H1 (cell line): ENCODE measurements around the gene C15orf61. TPM values are rescaled to one million over a fixed set of nuclear protein-coding genes. Genes with fewer than 3 reads are reported as not detected.

ENCODE experiments used
- CTCF ChIA-PET: fragments of 300-600 bp; sonication (Branson Sonifier 250); formaldehyde crosslinking; loops from one replicate; lab custom pipeline; 2021; ENCODE audit not compliant: partially characterized antibody; lab: Charles Lee
- POLR2A ChIA-PET: fragments of 300-600 bp; sonication (Branson Sonifier 250); formaldehyde crosslinking; loops from one replicate; lab custom pipeline; 2021; ENCODE audit warnings: inconsistent platforms; ENCODE audit not compliant: partially characterized antibody; lab: Charles Lee
- DNase-seq, 2 experiments: peaks; one replicate each; pipeline versions ENCODE4 v3.0.0 to v3.0.0-alpha.2; 2010 to 2022; ENCODE audit warnings: low spot score in 2 of 2, low read depth in 1 of 2, mixed read lengths in 1 of 2
- FAIRE-seq: peaks from 2 replicates; lab custom pipeline; 2011; peaks lifted over from hg19 to GRCh38; lab: Jason Lieb, UNC
- H2AFZ ChIP-seq: 2 replicates; pipeline ENCODE4 v1.8.1; 2012; ENCODE audit warnings: low read length, inconsistent platforms
- H2AK5ac ChIP-seq: 2 replicates; pipeline ENCODE4 v1.6.1; 2013; ENCODE audit warnings: low read depth, low read length
- H2BK120ac ChIP-seq: replicated peaks from 2 replicates; pipeline ENCODE3; 2013; ENCODE audit warnings: low read depth, low read length, inconsistent platforms
- H2BK12ac ChIP-seq: 2 replicates; pipeline ENCODE4 v1.6.1; 2013; ENCODE audit warnings: low read depth, low read length
- H2BK15ac ChIP-seq: 2 replicates; pipeline ENCODE4 v1.6.1; 2013; ENCODE audit warnings: low read length
- H2BK20ac ChIP-seq: 2 replicates; pipeline ENCODE4 v1.6.1; 2013; ENCODE audit warnings: low read length
- H2BK5ac ChIP-seq: 2 replicates; pipeline ENCODE4 v1.6.1; 2013; ENCODE audit warnings: low read depth, low read length
- H3K14ac ChIP-seq: 2 replicates; pipeline ENCODE4 v1.6.1; 2013; ENCODE audit warnings: inconsistent platforms; ENCODE audit not compliant: insufficient read length
- H3K18ac ChIP-seq: 2 replicates; pipeline ENCODE4 v1.6.1; 2013; ENCODE audit warnings: low read length; ENCODE audit errors: extremely low read depth
- H3K23ac ChIP-seq: 2 replicates; pipeline ENCODE4 v1.6.1; 2013; ENCODE audit warnings: inconsistent platforms; ENCODE audit not compliant: insufficient read length
- H3K23me2 ChIP-seq: 2 replicates; pipeline ENCODE4 v1.6.1; 2013; ENCODE audit warnings: low read depth, low read length
- H3K27ac ChIP-seq: 2 replicates; pipeline ENCODE4 v1.6.1; 2011; ENCODE audit warnings: low read depth, low read length, inconsistent platforms
- H3K27me3 ChIP-seq, 4 experiments: replicated peaks in 1 of 4; 1 replicate in 1 of 4; 2 replicates in 3 of 4; pipeline versions ENCODE4 v1.6.1 to v1.8.1; 2011 to 2013; ENCODE audit warnings: low read length in 3 of 4, mild to moderate bottlenecking in 3 of 4, inconsistent platforms in 2 of 4, mixed read lengths in 2 of 4, moderate library complexity in 1 of 4; ENCODE audit not compliant: control insufficient read depth in 3 of 4, insufficient read depth in 3 of 4; ENCODE audit errors: extremely low read depth in 1 of 4
- H3K36me3 ChIP-seq, 4 experiments: 2 replicates each; pipeline versions ENCODE4 v1.6.1 to v1.8.1; 2011 to 2013; ENCODE audit warnings: mild to moderate bottlenecking in 4 of 4, low read length in 3 of 4, moderate library complexity in 2 of 4, control low read depth in 1 of 4, inconsistent platforms in 1 of 4; ENCODE audit not compliant: insufficient read depth in 4 of 4, control insufficient read depth in 2 of 4
- H3K4ac ChIP-seq: replicated peaks from 2 replicates; pipeline ENCODE3; 2013; ENCODE audit warnings: low read length, low read depth, mixed read lengths, inconsistent platforms; ENCODE audit not compliant: insufficient read length
- H3K4me1 ChIP-seq, 4 experiments: replicated peaks in 1 of 4; 1 replicate in 1 of 4; 2 replicates in 3 of 4; pipeline versions ENCODE4 v1.6.1 to v1.8.1; 2011 to 2013; ENCODE audit warnings: low read length in 3 of 4, inconsistent platforms in 2 of 4, mixed read lengths in 1 of 4; ENCODE audit not compliant: insufficient read depth in 4 of 4, control insufficient read depth in 3 of 4
- H3K4me2 ChIP-seq, 2 experiments: 2 replicates each; pipeline versions ENCODE4 v1.6.1 to v1.8.1; 2011 to 2013; ENCODE audit warnings: low read depth in 2 of 2, low read length in 2 of 2, control low read depth in 1 of 2, inconsistent platforms in 1 of 2, mild to moderate bottlenecking in 1 of 2; ENCODE audit not compliant: insufficient read depth in 1 of 2
- H3K4me3 ChIP-seq, 4 experiments: fragments of 200-600, 300-600 bp in 1 of 4; sonication (generic), shearing (Covaris generic), sonication (Bioruptor Twin) in 1 of 4; 2 replicates each; pipeline versions ENCODE4 v1.5.1 to v1.8.1; 2011 to 2016; ENCODE audit warnings: low read length in 4 of 4, low read depth in 3 of 4, control low read depth in 2 of 4, inconsistent platforms in 2 of 4, mild to moderate bottlenecking in 2 of 4, mixed read lengths in 1 of 4, moderate library complexity in 1 of 4; ENCODE audit not compliant: insufficient read depth in 2 of 4; ENCODE audit errors: extremely low read depth in 1 of 4
- H3K56ac ChIP-seq: replicated peaks from 2 replicates; pipeline ENCODE3; 2013; ENCODE audit warnings: low read depth, mild to moderate bottlenecking, mixed read lengths, low read length, inconsistent platforms; ENCODE audit not compliant: insufficient read length
- H3K79me1 ChIP-seq: 2 replicates; pipeline ENCODE4 v1.6.1; 2013; ENCODE audit warnings: low read depth, low read length, control low read depth
- H3K79me2 ChIP-seq, 2 experiments: 2 replicates each; pipeline versions ENCODE4 v1.6.1 to v1.8.1; 2012 to 2013; ENCODE audit warnings: low read length in 2 of 2, mild to moderate bottlenecking in 2 of 2, inconsistent platforms in 1 of 2; ENCODE audit not compliant: insufficient read depth in 2 of 2, control insufficient read depth in 1 of 2
- H3K9ac ChIP-seq, 4 experiments: replicated peaks in 1 of 4; 1 replicate in 1 of 4; 2 replicates in 3 of 4; pipeline versions ENCODE4 v1.6.1 to v1.8.1; 2011 to 2013; ENCODE audit warnings: low read depth in 3 of 4, low read length in 3 of 4, control low read depth in 2 of 4, mild to moderate bottlenecking in 2 of 4, moderate library complexity in 2 of 4, inconsistent platforms in 1 of 4; ENCODE audit errors: extremely low read depth in 1 of 4
- H3K9me3 ChIP-seq, 2 experiments: 2 replicates each; pipeline versions ENCODE4 v1.6.1 to v1.8.1; 2012 to 2013; ENCODE audit warnings: mild to moderate bottlenecking in 2 of 2, moderate library complexity in 2 of 2, control low read depth in 1 of 2, inconsistent platforms in 1 of 2, low read depth in 1 of 2, low read length in 1 of 2, mixed read lengths in 1 of 2; ENCODE audit not compliant: insufficient read depth in 2 of 2
- H4K20me1 ChIP-seq, 2 experiments: replicated peaks in 1 of 2; 2 replicates each; pipeline versions ENCODE3 to v1.8.1; 2011 to 2013; ENCODE audit warnings: inconsistent platforms in 2 of 2, low read length in 2 of 2, mild to moderate bottlenecking in 1 of 2; ENCODE audit not compliant: insufficient read depth in 2 of 2, control insufficient read depth in 1 of 2
- H4K5ac ChIP-seq: 2 replicates; pipeline ENCODE4 v1.6.1; 2013; ENCODE audit warnings: low read length, low read depth, mixed read lengths, inconsistent platforms; ENCODE audit not compliant: insufficient read length
- H4K8ac ChIP-seq: 2 replicates; pipeline ENCODE4 v1.8.0; 2013; ENCODE audit warnings: mild to moderate bottlenecking, moderate library complexity, low read length, inconsistent platforms; ENCODE audit not compliant: insufficient read depth; ENCODE audit errors: extremely low read depth
- H4K91ac ChIP-seq: replicated peaks from 2 replicates; pipeline ENCODE3; 2013; ENCODE audit warnings: low read length, mixed read lengths, inconsistent platforms; ENCODE audit not compliant: insufficient read length
- BACH1 ChIP-seq: IDR thresholded peaks from 2 replicates; pipeline ENCODE4 v1.6.1; 2012; ENCODE audit warnings: low read length, improper control_type of control experiment
- NANOG ChIP-seq: IDR thresholded peaks from 2 replicates; pipeline ENCODE4 v1.6.1; 2011; ENCODE audit warnings: low read length, low read depth, mild to moderate bottlenecking, inconsistent platforms; ENCODE audit not compliant: insufficient read depth, poor library complexity, severe bottlenecking
- TCF12 ChIP-seq: IDR thresholded peaks from 2 replicates; pipeline ENCODE4 v1.6.1; 2011; ENCODE audit warnings: low read depth, mild to moderate bottlenecking, low read length
- WGBS, 2 experiments: shearing (Covaris generic) in 1 of 2; methylation state at CpG; one replicate each; pipeline versions ENCODE4 v1.1.6 to v1.1.7; 2013 to 2015; ENCODE audit warnings: low lambda C conversion rate in 2 of 2, mixed read lengths in 2 of 2, inconsistent platforms in 1 of 2, low coverage in 1 of 2, missing lambda C conversion rate in 1 of 2; ENCODE audit not compliant: insufficient replicate concordance in 2 of 2, insufficient coverage in 1 of 2, insufficient read length in 1 of 2; ENCODE audit errors: extremely low coverage in 1 of 2, missing lambda C conversion rate in 1 of 2; 5-methylcytosine and 5-hydroxymethylcytosine counted together
- polyA plus RNA-seq, 7 experiments: library from polyadenylated mRNA; depleted of rRNA in 3 of 7; stranded (reverse) in 5 of 7; unstranded in 2 of 7; fragments of >200 nt in 5 of 7; fragments of 200-250 nt in 2 of 7; gene quantifications; 1 replicate in 5 of 7; 2 replicates in 1 of 7; 4 replicates in 1 of 7; pipeline versions ENCODE4 v1.2.1 to v1.2.3, GENCODE V29; 2011 to 2013; ENCODE audit warnings: missing spikeins in 2 of 7, mixed read lengths in 2 of 7
- total RNA-seq: library from RNA; stranded (reverse); fragmentation: NEBNext Ultra II Directional; extraction: Animal tissue kit (Norgen Biotek cat#: 25700); gene quantifications from 2 replicates; pipeline ENCODE4 v1.2.1, GENCODE V29; 2021

C15orf61 gene
- total and polyA plus RNA-seq, 2 of the 8 experiments (the other 6 are each of a cell fraction or from before 2014, with no cell fraction given) = 1.7 to 2.0 TPM

- H3K14ac ChIP-seq = no peak overlapping the region
- ChIA-PET CTCF (no interaction called here), POLR2A (no interaction called here)
- 94% methylated on average over 2 of the region's 2 CpGs; no CpG with 5 or more reads in 1 of the 2 experiments for WGBS, 2 experiments
- H3K4me2 ChIP-seq = no peak overlapping the region
- no peak overlapping the region for H2BK20ac ChIP-seq
- H2BK15ac ChIP-seq = no peak overlapping the region
- TF ChIP-seq BACH1 (no peak), TCF12 (no peak), NANOG (no peak)
- H3K23ac ChIP-seq = no peak overlapping the region
- H4K8ac ChIP-seq = no peak overlapping the region
- no peak overlapping the region for H2BK120ac ChIP-seq
- no peak overlapping the region for H2AFZ ChIP-seq
- H3K4ac ChIP-seq = no peak overlapping the region
- no peaks in the 10 kb centered on the region for H3K4me1 ChIP-seq
- H3K56ac ChIP-seq = no peak overlapping the region
- no peaks in the 10 kb centered on the region for H3K9me3 ChIP-seq
- DNase-seq = no peak
- no peak overlapping the region for H3K9ac ChIP-seq
- FAIRE-seq = no peak
- H2BK12ac ChIP-seq = no peak overlapping the region
- no peaks in the 10 kb centered on the region for H3K36me3 ChIP-seq
- H2AK5ac ChIP-seq = no peak overlapping the region
- no peak overlapping the region for H3K18ac ChIP-seq
- H4K20me1 ChIP-seq = no peaks in the 10 kb centered on the region
- no peak overlapping the region for H4K5ac ChIP-seq
- no peaks in the 10 kb centered on the region for H3K79me1 ChIP-seq
- no peaks in the 10 kb centered on the region for H3K27me3 ChIP-seq
- no peak overlapping the region for H2BK5ac ChIP-seq
- no peak overlapping the region for H3K27ac ChIP-seq
- no peaks in the 10 kb centered on the region for H3K79me2 ChIP-seq
- no peaks in the 10 kb centered on the region for H3K23me2 ChIP-seq
- H4K91ac ChIP-seq = no peak overlapping the region
- no peak overlapping the region for H3K4me3 ChIP-seq
These were observed 39.3 kb upstream of the C15orf61 start for GRCh38 chr15:67481680-67482079.
